ENCODE data around the gene TBC1D8. TPM values are rescaled to one million over a fixed set of nuclear protein-coding genes. Genes with fewer than 3 reads are reported as not detected.
"Not testable (repeated sequence)": the region's sequence is repeated elsewhere in the genome, so short reads cannot be mapped to it uniquely, and the experiment has no call there.

The TBC1D8 gene
- total and polyA plus RNA-seq, 9 of the 15 experiments (the other 6 are each of a cell fraction or from before 2014, with no cell fraction given), result 0.36 to 1.3 (median 0.82) TPM

DNA sequence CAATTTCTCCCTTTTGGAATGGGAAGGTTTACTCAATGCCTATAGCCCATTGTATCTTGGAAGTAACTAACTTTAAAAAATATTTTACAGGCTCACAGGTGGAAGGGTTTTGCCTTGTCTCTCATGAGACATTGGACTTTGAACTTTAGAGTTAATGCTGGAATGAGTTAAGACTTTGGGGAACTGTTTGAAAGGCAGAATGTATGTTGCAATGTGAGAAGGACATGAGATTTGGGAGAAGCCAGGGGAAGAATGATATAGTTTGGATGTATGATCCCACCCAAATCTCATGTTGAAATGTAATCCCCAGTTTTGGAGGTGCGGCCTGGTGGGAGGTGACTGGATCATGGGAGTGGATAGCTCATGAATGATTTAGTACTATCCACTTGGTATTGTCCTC lies 17.5 kb upstream of the TBC1D8 start:
- POLR2A ChIA-PET, result interaction anchor here (1.1 kb wide), 1 partner anchor 10 kb away, joined by 3 read pairs; no protein-coding TSS in a partner anchor
- no peak overlapping the region for H3K4me2 ChIP-seq (ENCODE audit: insufficient read depth, low read length)
- H3K4me1 ChIP-seq (replicated peaks in 1 of 2; ENCODE audit: control insufficient read depth in 2 of 2, insufficient read depth in 2 of 2, low read length in 2 of 2), result no peaks in the 10 kb centered on the region; a peak in 1 of 5 replicates
- CTCF ChIA-PET (ENCODE audit: low intra/inter-chr PET ratio), result no interaction called here
- in situ Hi-C loops (cut with MboI), result no loop called here
- ATAC-seq (no peak), DNase-seq (ENCODE audit: extremely low read depth in 1 of 4, low spot score in 3 of 4) (no peak), FAIRE-seq (no peak)
- H2AFZ ChIP-seq (ENCODE audit: low read depth, low read length), result no peak overlapping the region
- no peak overlapping the region for H3K9ac ChIP-seq (ENCODE audit: insufficient read depth in 1 of 2, low read depth in 2 of 2, low read length in 2 of 2)
- H4K20me1 ChIP-seq (replicated peaks; ENCODE audit: control insufficient read depth, insufficient read depth, low read length), result no peaks in the 10 kb centered on the region
- no peaks in the 10 kb centered on the region for H3K9me1 ChIP-seq (ENCODE audit: control insufficient read depth, insufficient read depth, low read length)
- intact Hi-C loops (cut with micrococcal nuclease), result no loop called here
- TF ChIP-seq, protein P1, sequence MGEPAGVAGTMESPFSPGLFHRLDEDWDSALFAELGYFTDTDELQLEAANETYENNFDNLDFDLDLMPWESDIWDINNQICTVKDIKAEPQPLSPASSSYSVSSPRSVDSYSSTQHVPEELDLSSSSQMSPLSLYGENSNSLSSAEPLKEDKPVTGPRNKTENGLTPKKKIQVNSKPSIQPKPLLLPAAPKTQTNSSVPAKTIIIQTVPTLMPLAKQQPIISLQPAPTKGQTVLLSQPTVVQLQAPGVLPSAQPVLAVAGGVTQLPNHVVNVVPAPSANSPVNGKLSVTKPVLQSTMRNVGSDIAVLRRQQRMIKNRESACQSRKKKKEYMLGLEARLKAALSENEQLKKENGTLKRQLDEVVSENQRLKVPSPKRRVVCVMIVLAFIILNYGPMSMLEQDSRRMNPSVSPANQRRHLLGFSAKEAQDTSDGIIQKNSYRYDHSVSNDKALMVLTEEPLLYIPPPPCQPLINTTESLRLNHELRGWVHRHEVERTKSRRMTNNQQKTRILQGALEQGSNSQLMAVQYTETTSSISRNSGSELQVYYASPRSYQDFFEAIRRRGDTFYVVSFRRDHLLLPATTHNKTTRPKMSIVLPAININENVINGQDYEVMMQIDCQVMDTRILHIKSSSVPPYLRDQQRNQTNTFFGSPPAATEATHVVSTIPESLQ (CRISPR knock-in tag; IDR thresholded peaks at IDR 0.05), result no peak
- TF ChIP-seq ZNF57 (CRISPR knock-in tag; IDR thresholded peaks at IDR 0.05), result no peak
- TF ChIP-seq ZBTB26 (CRISPR knock-in tag; IDR thresholded peaks at IDR 0.05), result no peak
- no peak for TF ChIP-seq JUNB (CRISPR knock-in tag; conservative IDR thresholded peaks at IDR 0.05)
- TF ChIP-seq MCM7 (IDR thresholded peaks at IDR 0.05), result no peak
- no peak for TF ChIP-seq SRSF3 (IDR thresholded peaks at IDR 0.05; ENCODE audit: insufficient read depth, low read length)
- no peak for TF ChIP-seq ZNF707 (CRISPR knock-in tag; conservative IDR thresholded peaks at IDR 0.05)
- no peak for TF ChIP-seq ZNF277 (CRISPR knock-in tag; IDR thresholded peaks at IDR 0.05; ENCODE audit: borderline replicate concordance)
- TF ChIP-seq STAT5A (IDR thresholded peaks at IDR 0.05; ENCODE audit: borderline replicate concordance, low read length), result no peak
- TF ChIP-seq, protein P2, sequence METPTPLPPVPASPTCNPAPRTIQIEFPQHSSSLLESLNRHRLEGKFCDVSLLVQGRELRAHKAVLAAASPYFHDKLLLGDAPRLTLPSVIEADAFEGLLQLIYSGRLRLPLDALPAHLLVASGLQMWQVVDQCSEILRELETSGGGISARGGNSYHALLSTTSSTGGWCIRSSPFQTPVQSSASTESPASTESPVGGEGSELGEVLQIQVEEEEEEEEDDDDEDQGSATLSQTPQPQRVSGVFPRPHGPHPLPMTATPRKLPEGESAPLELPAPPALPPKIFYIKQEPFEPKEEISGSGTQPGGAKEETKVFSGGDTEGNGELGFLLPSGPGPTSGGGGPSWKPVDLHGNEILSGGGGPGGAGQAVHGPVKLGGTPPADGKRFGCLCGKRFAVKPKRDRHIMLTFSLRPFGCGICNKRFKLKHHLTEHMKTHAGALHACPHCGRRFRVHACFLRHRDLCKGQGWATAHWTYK (CRISPR knock-in tag; IDR thresholded peaks at IDR 0.05), result no peak
- no peaks in the 10 kb centered on the region; a peak in 1 of 5 replicates for H3K27me3 ChIP-seq (ENCODE audit: control insufficient read depth in 2 of 2, insufficient read depth in 2 of 2, low read length in 2 of 2)
- H3K79me2 ChIP-seq (ENCODE audit: control insufficient read depth, insufficient read depth, low read length), result no peaks in the 10 kb centered on the region
- BruUV-seq (replicated peaks), result no TSS peak
- H3K4me3 ChIP-seq, result no peak overlapping the region
- no peaks in the 10 kb centered on the region for H3K36me3 ChIP-seq (ENCODE audit: control insufficient read depth, insufficient read depth, low read length)
- no peaks in the 10 kb centered on the region for H3K9me3 ChIP-seq (replicated peaks; ENCODE audit: control insufficient read depth, insufficient read depth, low read depth, low read length)
- 8% methylated on average over 1 of the region's 1 CpG for WGBS (ENCODE audit: insufficient coverage, low coverage, missing lambda C conversion rate)
- no peak overlapping the region for H3K27ac ChIP-seq (ENCODE audit: extremely low read depth, low read depth, low read length)

DNA sequence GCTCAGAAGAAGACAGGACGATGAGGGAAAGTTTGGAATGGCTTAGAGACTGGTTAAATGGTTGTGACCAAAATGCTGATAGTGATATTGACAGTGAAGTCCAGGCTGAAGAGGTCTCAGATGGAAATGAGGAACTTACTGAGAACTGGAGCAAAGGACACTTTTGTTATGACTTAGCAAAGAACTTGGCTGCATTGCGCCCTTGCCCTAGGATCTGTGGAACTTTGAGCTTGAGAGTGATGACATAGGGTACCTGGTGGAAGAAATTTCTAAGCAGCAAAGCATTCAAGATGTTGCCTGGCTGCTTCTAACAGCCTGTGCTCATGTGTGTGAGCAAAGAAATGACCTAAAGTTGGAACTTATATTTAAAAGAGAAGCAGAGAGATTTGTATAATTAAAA lies 16.4 kb upstream of the TBC1D8 start:
- intact Hi-C loops (cut with micrococcal nuclease); H3K4me2 ChIP-seq (ENCODE audit: insufficient read depth, low read length); H3K79me2 ChIP-seq (ENCODE audit: control insufficient read depth, insufficient read depth, low read length); H3K36me3 ChIP-seq (ENCODE audit: control insufficient read depth, insufficient read depth, low read length); in situ Hi-C loops (cut with MboI); H3K27ac ChIP-seq (ENCODE audit: extremely low read depth, low read depth, low read length); CTCF ChIA-PET (ENCODE audit: low intra/inter-chr PET ratio); H3K9ac ChIP-seq (ENCODE audit: insufficient read depth in 1 of 2, low read depth in 2 of 2, low read length in 2 of 2); FAIRE-seq; H4K20me1 ChIP-seq (replicated peaks; ENCODE audit: control insufficient read depth, insufficient read depth, low read length); DNase-seq (ENCODE audit: extremely low read depth in 1 of 4, low spot score in 3 of 4); H3K9me3 ChIP-seq (replicated peaks; ENCODE audit: control insufficient read depth, insufficient read depth, low read depth, low read length); ATAC-seq; H3K27me3 ChIP-seq (ENCODE audit: control insufficient read depth in 2 of 2, insufficient read depth in 2 of 2, low read length in 2 of 2); H2AFZ ChIP-seq (ENCODE audit: low read depth, low read length); H3K4me1 ChIP-seq (replicated peaks in 1 of 2; ENCODE audit: control insufficient read depth in 2 of 2, insufficient read depth in 2 of 2, low read length in 2 of 2); H3K4me3 ChIP-seq; BruUV-seq (replicated peaks); H3K9me1 ChIP-seq (ENCODE audit: control insufficient read depth, insufficient read depth, low read length): not testable (repeated sequence)
- POLR2A ChIA-PET, result interaction anchor here (0.6 to 1.1 kb wide), 2 partner anchors 9 to 129 kb away, joined by 3 read pairs; no protein-coding TSS in a partner anchor
- WGBS (ENCODE audit: insufficient coverage, low coverage, missing lambda C conversion rate), result 0% methylated on average over 2 of the region's 2 CpGs

All from K562 (cell line).